DOHH2 (cell line): ENCODE results near the gene IQSEC3.

Source experiments
- CTCF ChIP-seq: fragments of 200-600 bp; sonication (generic); IDR thresholded peaks from one replicate; pipeline ENCODE4 v1.5.1; 2014; ENCODE audit warnings: antibody characterized with exemption, mild to moderate bottlenecking, low read depth, low read length; ENCODE audit not compliant: poor library complexity, severe bottlenecking
- EZH2phosphoT487 ChIP-seq: fragments of 200-600 bp; sonication (generic); IDR thresholded peaks from 2 replicates; pipeline ENCODE4 v1.6.1; 2017; ENCODE audit warnings: borderline replicate concordance, mild to moderate bottlenecking, antibody characterized with exemption, low read length, moderate library complexity, mixed read lengths

GRCh38 chr12:152440-152839 lies 85.9 kb downstream of the IQSEC3 start:
- TF ChIP-seq CTCF = no peak
- no peak for TF ChIP-seq EZH2phosphoT487
